A549 treated with GW870086 at 1 μM for 4 hours (cell line): ENCODE measurements around the gene PMS2. TPM values are rescaled to one million over a fixed set of nuclear protein-coding genes. Genes with fewer than 3 reads are reported as not detected.

ENCODE experiments used
- total RNA-seq: library from RNA; stranded (reverse); fragments of 200-300 nt; extraction: Qiagen RNA extraction; gene quantifications from 5 replicates; pipeline ENCODE4 v1.2.3, GENCODE V29; 2022; ENCODE audit warnings: low read depth

The PMS2 gene
- total RNA-seq = 9.8 to 14.5 TPM (median 12.9 TPM) in 5 replicates

GRCh38 chr7:6008668-6009611 lies at the start of gene PMS2, which contains the start of gene AIMP2:
Gene PMS2, minus strand, starts transcription at chr7:6009049. Its CDS starts 30 bp downstream, at chr7:6009019.
Gene AIMP2, plus strand, starts transcription at chr7:6009272. Its CDS starts 92 bp downstream, at chr7:6009364.

GRCh38 chr7:6030988-6031387 lies 22.1 kb upstream of the PMS2 start, which contains the start of gene ANKRD61:
Gene ANKRD61, plus strand, starts transcription at chr7:6031376. Its CDS starts 0 bp downstream, at chr7:6031376.

GRCh38 chr7:5970347-5970911 lies 38.4 kb downstream of the PMS2 start, which contains the start of gene RSPH10B:
Gene RSPH10B, minus strand, starts transcription at chr7:5970689. Its CDS starts 3,573 bp downstream, at chr7:5967116.

Other genes with a start within 250 kb of the PMS2 start
- 21.2 to 25.2 TPM (median 24.2 TPM) in 5 replicates for gene RNF216, start 227.4 kb downstream of the PMS2 start, total RNA-seq
- gene OCM, start 128.3 kb downstream of the PMS2 start, total RNA-seq = not detected in 5 replicates
- 74.2 to 83.0 TPM (median 77.6 TPM) in 5 replicates for gene CCZ1, start 110.3 kb downstream of the PMS2 start, total RNA-seq
- 0.06 to 0.14 TPM (median 0.14 TPM) in 3 of 5 replicates, not detected in the others for gene RSPH10B, start 38.4 kb downstream of the PMS2 start, total RNA-seq
- gene AIMP2, start 223 bp upstream of the PMS2 start, total RNA-seq = 88.1 to 96.8 TPM (median 89.3 TPM) in 5 replicates
- 0.43 to 0.77 TPM (median 0.53 TPM) in 5 replicates for gene ANKRD61, start 22.3 kb upstream of the PMS2 start, total RNA-seq
- gene EIF2AK1, start 50.1 kb upstream of the PMS2 start, total RNA-seq = 57.5 to 87.0 TPM (median 75.7 TPM) in 5 replicates
- gene USP42, start 95.9 kb upstream of the PMS2 start, total RNA-seq = 6.0 to 8.6 TPM (median 7.6 TPM) in 5 replicates